ENCODE data around the gene MAN1A1.

DNA sequence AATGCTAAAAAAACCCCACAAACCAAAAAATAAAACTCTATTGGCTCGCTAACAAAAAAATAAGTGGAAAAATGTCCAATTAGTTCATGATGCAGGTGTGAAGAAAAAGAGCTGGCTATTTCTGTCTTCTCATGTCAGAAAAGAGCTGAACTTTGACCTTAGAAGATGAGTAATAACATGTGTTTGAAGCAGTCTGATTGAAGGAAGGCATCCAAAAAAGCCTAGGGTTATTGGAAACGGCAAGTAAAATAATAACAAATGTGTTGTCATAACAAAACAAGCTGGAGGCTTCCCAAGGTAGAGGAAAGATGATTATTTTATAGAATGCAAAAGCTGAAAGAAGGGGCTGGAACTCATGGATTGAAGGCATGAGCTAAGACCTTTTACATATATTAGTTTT lies 176.7 kb downstream of the MAN1A1 start:
- TF ChIP-seq, protein P1, sequence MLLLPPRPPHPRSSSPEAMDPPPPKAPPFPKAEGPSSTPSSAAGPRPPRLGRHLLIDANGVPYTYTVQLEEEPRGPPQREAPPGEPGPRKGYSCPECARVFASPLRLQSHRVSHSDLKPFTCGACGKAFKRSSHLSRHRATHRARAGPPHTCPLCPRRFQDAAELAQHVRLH (tag by site-specific recombination; IDR thresholded peaks at IDR 0.05): no peak
- TF ChIP-seq, protein P2, sequence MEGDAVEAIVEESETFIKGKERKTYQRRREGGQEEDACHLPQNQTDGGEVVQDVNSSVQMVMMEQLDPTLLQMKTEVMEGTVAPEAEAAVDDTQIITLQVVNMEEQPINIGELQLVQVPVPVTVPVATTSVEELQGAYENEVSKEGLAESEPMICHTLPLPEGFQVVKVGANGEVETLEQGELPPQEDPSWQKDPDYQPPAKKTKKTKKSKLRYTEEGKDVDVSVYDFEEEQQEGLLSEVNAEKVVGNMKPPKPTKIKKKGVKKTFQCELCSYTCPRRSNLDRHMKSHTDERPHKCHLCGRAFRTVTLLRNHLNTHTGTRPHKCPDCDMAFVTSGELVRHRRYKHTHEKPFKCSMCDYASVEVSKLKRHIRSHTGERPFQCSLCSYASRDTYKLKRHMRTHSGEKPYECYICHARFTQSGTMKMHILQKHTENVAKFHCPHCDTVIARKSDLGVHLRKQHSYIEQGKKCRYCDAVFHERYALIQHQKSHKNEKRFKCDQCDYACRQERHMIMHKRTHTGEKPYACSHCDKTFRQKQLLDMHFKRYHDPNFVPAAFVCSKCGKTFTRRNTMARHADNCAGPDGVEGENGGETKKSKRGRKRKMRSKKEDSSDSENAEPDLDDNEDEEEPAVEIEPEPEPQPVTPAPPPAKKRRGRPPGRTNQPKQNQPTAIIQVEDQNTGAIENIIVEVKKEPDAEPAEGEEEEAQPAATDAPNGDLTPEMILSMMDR (tag by site-specific recombination; IDR thresholded peaks at IDR 0.05): no peak
- no peak for TF ChIP-seq KLF9 (tag by site-specific recombination; IDR thresholded peaks at IDR 0.05; ENCODE audit: low read depth)
- no peak for TF ChIP-seq TRIM28 (IDR thresholded peaks at IDR 0.05; ENCODE audit: borderline replicate concordance, low read length)
- TF ChIP-seq, protein P3, sequence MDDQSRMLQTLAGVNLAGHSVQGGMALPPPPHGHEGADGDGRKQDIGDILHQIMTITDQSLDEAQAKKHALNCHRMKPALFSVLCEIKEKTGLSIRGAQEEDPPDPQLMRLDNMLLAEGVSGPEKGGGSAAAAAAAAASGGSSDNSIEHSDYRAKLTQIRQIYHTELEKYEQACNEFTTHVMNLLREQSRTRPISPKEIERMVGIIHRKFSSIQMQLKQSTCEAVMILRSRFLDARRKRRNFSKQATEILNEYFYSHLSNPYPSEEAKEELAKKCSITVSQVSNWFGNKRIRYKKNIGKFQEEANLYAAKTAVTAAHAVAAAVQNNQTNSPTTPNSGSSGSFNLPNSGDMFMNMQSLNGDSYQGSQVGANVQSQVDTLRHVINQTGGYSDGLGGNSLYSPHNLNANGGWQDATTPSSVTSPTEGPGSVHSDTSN (CRISPR knock-in tag; IDR thresholded peaks at IDR 0.05): no peak
- no peak for TF ChIP-seq FEZF1 (tag by site-specific recombination; IDR thresholded peaks at IDR 0.05)

Measured in HEK293 (cell line).